ENCODE data around the gene ZNF335.
"Not testable (repeated sequence)": the region's sequence is repeated elsewhere in the genome, so short reads cannot be mapped to it uniquely, and the experiment has no call there.

ZNF335 gene

DNA sequence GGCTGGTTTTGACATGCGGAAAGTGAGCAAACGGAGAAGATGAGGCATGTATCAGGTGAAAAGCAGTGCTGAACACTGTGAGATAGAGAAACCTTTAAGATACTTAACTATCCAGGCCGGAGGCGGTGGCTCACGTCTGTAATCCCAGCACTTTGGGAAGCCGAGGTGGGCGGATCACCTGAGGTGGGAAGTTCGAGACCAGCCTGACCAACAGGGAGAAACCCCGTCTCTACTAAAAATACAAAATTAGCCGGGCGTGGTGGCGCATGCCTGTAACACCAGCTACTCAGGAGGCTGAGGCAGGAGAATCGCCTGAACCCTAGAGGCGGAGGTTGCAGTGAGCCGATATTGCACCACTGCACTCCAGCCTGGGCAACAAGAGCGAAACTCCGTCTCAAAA lies 40.3 kb downstream of the ZNF335 start:
- not testable (repeated sequence) for DNase-seq (ENCODE audit: low spot score)

DNA sequence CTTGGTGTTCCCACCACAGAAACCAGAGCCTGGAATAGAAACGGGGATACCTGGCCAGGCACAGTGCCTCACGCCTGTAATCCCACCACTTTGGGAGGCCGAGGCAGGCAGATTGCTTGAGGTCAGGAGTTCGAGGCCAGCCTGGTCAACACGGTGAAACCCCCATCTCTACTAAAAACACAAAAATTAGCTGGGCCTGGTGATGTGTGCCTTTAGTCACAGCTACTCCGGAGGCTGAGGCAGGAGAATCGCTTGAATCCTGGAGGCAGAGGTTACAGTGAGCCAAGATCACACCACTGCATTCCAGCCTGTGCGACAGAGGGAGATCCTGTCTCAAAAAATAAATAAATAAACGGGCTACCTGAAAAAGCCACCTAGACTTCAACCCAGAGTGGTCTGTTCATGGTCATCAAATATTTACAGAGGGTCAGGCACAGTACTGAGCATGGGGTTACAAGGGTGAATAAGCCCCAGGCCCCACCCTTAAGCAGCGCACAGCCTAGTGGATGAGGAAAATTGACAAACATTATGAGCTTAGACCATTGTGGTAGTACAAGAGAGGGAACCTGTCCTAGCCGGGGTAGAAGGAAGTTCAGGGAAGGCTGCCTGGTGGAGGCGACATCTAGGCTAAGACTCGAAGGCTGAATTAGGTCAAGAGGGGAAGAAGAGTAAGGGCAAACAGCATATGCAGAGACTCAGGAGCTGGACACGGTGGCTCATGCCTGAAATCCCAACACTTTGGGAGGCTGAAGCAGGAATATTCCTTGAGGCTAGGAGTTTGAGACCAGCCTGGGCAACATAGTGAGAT lies 44.7 kb downstream of the ZNF335 start:
- no peak for DNase-seq (ENCODE audit: low spot score)

DNA sequence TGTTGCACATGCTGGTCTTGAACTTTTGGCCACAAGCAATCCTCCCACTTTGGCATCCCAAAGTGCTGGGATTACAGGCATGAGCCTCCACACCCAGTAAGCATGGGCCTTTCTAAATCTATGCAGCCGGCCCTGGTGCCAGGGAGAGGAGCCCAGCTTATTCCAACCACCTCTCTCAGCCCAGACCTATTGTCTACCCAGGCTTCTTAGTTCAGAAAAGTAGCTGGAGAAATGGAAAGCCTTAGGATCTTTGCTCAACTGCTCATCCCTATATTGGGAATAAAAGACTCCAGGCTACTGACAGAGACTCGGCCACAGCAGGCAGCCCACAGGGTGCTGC lies 45.3 kb downstream of the ZNF335 start:
- DNase-seq (ENCODE audit: low spot score) = no peak

DNA sequence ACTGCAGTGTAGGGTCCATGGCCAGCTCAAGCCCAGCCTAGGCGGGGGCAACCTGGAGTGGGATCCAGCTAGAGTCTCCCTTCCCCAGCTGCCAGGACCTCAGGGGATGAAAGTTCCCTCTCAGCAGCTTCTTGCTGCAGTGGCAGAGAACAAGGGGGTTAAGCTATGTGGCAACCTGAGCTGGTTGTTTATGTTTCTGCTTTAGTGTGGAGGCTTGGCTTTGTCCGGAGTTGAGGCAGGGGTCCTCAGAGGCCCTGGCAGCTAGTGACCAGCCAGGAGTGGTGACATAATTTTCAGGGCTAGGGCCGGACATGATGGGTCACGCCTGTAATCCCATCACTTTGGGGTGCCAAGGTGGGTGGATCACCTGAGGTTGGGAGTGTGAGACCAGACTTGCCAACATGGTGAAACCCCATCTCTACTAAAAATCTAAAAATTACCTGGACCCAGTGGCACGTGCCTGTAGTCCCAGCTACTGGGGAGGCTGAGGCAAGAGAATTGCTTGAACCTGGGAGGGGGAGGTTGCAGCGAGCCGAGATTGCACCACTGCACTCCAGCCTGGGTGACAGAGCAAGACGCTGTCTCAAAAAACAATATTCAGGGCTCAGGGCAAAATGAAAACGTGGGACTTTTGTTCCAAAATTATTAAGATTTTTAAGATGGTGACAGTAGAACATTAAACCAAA lies 46.0 kb downstream of the ZNF335 start:
- DNase-seq (ENCODE audit: low spot score) = no peak

DNA sequence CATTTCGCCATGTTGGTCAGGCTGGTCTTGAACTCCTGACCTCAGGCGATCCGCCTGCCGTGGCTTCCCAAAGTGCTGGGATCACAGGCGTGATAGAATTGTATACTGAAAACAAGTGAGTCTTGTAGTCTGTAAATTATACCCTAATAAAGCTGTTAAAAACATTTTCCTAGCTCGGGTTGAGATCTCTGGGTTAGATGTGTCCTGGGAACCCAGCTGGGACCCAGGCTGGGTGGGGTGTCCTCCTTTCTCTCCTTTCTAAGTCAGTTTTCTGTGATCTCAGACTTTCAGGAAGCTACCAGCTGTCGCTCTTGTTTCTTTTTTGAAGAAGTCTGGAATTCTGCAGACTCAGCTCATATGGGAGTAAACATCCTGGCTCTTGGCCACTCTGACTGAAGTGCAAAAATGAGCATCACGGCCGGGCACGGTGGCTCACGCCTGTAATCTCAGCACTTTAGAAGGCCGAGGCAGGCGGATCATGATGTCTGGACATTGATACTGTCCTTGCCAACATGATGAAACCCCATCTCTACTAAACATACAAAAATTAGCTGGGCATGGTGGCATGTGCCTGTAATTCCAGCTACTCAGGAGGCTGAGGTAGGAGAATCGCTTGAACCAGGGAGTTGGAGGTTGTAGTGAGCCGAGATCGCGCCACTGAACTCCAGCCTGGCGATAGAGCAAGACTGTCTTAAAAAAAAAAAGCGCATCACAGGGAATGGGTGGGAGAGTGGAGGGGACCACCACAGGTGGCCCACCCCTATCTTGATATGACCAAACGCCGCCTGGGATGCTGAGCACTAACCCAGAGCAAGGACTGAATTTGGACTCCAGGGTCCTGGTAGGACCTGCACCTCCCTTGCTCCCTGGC lies 47.4 kb downstream of the ZNF335 start:
- DNase-seq (ENCODE audit: low spot score) = peak; percentile 49

DNA sequence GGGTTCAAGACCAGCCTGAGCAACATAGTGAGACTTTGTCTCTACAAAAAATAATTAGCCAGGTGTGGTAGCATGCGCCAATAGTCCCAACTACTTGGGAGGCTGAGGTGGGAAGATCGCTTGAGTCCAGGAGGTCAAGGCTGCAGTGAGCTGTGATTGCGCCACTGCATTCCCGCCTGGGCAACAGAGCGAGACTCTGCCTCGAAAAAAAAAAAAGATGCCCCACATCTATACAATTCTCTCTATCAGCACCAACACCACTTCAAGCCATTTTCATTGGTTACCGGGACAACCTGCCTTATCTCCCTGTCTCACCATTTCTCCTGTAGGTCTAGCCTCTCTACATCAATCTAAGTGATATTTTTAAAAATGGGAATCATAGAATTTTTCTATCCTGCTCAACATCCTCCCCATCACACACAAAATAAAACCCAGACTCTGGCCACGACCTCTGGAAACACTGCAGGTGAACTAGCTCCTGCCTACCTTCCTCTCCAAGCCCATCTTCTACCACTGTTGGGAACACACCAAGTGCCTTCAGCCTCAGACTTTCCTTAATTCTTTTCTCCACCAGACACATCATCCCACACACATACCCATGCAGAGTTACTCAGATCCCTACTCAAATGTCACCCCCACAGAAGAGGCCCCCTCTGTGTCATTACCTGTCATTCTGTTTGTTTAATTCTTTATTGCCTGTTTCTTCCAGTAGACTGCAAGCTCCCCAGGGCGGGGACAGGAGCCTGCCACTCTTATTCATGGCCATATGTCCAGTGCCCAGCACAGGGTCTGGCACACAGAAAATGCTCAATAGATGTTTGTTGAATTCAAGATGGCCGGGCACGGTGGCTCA lies 50.4 kb downstream of the ZNF335 start:
- DNase-seq (ENCODE audit: low spot score) = no peak

DNA sequence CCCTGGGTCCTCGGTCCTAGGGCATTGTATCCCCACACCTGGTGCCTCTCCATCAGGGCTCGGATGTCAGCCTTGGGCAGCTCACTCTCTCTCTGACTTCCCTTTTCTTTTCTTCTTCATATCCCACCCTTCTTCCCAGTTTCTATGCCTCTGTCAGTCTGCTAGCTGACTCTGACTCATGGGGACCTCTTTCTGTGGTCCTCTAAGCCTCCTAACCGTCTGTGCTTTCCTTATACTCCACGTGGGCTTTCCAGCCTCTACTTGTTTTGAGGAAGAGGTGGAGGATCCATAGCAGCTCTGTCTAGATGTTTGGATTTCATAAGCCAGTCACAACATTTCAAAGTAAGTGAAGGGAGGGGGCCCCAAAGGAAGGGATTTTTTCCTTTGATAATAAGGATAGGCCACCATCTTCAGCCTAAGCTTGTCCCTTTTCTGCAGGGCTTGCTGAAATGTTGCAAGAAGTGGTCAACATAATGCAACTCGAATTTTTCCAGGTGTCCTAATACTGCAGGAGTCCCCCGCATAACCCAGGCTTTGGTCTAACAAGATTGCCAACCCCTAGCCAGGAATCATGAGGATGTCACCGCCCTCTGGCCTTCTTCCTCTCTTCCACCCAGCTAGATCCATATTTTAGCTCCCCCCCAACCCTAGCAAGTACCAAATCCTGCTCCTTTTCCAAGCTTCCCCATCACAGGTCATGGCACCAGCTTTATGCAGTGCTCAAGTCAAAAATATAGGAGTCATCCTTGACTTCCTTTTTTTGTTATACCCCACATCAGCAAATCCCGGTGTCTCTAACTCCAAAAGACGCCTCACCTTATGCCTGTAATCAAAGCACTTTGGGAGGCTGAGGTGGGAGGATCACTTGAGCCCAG lies 51.3 kb downstream of the ZNF335 start:
- DNase-seq (ENCODE audit: low spot score) = no peak

DNA sequence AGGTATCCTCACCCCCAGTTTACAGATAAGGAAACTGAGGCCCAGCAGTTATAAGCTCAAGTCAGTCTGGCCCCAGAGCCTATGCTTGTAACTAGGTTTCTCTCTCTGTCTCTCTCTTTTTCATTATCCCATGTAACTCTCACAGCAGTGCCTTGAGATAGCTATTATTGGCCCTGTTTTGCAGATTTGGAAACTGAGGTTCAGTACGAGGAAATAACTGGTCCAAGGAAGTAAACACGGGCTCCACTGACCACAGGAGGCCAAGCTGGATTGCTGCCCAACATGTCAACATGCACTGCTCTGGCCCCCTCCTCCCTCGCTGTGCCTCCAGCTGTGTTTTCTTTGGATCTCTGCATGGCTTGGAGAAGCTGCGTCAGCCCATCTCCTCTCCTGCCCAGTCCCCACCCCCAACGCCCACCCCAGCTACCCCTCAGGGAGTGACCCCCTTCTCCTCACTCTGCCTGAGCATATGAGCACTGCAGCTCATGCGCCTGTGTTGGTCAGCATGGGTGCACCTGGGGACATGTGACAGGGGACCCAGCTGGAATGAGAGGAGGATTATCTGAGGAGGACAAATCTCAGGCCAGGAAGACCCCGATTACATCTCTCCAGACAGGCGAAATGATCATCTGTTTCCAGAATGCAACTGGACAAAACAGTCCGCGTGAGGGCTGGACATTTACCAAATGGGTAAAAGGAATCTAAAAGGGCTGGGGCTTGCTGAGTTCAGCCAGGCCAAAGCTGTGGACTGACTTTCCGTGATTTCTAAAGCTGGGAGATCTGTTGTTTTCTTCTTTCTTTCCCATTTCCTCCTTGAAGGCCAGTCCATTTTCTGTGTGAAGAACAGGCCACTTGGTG lies 52.2 kb downstream of the ZNF335 start:
- no peak for DNase-seq (ENCODE audit: low spot score)

DNA sequence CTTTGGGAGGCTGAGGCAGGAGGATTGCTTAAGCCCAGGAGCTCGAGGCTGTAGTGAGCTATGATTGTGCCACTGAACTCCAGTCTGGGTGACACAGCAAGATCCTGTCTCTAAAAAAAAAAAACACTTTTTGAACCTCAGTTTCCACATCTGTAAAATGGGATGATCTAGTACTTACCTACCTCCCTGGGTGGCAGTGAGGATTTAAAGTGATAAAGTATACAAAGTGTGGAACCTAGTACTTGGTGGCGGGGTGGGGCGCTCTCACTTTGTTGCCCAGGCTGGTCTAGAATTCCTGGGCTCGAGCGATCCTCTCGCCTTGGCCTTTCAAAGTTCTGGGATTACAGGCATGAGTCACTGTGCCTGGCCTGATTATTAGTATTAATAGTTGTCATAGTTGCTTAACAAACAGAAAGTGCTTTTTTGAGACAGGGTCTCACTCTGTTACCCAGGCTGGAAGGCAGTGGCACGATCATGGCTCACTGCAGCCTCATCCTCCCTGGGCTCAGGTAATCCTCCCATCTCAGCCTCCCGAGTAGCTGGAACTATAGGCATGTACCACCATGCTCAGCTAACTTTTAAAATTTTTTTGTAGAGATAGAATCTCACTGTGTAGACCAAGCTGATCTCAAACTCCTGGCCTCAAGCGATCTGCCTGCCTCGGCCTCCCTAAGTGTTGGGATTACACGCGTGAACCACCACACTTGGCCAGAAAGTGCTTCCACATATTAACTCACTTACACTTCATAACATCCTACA lies 53.0 kb downstream of the ZNF335 start:
- no peak for DNase-seq (ENCODE audit: low spot score)

DNA sequence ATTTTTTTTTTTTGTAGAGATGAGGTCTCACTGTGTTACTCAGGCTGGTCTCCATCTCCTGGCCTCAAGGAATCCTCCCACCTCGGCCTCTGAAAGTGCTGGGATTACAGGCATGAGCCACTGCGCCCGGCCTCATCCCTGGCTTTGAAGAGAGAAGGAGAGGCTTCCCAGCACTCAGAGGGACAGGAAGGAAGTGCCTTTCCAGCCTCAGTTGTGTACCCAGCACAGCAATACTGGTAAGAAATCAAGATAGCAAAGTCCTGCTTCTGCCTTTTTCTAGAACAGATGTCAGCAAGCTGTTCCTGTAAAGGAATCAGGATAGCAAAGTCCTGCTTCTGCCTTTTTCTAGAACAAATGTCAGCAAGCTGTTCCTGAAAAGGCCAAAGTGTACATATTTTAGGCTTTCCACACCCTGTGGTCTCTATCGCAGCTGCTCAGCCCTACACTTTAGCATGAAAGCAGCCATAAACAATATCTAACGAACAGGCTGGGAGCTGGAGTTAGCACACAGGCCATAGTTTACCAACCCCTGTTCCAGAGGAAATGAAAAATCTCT lies 53.7 kb downstream of the ZNF335 start:
- no peak for DNase-seq (ENCODE audit: low spot score)

DNA sequence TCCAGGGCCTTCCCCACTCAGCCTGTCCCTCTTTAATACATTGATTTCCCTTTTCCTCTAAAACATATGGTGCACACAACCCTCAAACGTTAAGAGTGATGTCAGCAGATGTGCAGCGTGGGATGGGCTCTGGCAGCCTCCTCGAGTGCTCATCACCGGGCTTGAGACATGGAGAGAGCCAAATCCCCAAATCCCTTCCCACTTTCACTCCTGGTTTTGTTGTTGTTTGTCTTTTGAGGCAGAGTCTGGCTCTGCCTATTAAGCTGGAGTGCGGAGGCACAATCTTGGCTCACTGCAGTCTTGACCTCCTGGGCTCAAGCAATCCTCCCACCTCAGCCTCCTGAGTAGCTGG lies 54.2 kb downstream of the ZNF335 start:
- DNase-seq (ENCODE audit: low spot score) = peak; percentile 29

DNA sequence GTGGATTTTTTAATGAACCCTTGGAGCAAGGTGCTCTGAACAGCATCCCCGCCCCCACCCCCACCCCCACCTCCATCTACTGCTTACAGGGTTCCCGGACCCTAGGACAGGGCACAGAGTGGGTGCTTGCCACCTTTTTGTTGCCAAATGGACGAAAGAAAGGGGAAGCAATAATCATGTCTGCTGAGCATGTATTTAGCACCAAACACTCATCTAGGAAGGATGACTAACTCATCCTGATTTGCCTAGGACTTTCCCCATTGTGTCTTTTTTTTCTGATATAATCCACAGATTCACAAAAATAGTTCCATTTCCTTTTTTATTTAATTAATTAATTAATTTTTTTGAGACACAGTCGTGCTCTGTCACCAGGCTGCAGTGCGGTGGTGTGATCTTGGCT lies 58.9 kb downstream of the ZNF335 start:
- no peak for DNase-seq (ENCODE audit: low spot score)

DNA sequence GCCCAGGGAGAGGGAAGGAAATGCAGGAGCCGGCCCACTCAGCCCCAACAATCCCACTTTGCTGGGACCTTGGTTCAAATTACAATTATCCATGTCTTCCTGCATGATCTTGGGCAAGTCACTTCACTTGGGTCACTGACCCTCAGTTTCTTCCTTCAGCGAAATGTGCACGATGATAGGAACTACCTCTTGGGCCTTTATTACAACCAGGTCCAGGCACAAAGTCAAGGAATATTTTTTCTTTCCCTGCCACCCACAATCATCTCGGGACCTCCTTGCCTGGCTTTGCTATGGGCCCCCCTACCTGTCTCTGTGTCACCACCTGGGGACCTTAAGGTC lies 59.7 kb downstream of the ZNF335 start:
- no peak for DNase-seq (ENCODE audit: low spot score)

DNA sequence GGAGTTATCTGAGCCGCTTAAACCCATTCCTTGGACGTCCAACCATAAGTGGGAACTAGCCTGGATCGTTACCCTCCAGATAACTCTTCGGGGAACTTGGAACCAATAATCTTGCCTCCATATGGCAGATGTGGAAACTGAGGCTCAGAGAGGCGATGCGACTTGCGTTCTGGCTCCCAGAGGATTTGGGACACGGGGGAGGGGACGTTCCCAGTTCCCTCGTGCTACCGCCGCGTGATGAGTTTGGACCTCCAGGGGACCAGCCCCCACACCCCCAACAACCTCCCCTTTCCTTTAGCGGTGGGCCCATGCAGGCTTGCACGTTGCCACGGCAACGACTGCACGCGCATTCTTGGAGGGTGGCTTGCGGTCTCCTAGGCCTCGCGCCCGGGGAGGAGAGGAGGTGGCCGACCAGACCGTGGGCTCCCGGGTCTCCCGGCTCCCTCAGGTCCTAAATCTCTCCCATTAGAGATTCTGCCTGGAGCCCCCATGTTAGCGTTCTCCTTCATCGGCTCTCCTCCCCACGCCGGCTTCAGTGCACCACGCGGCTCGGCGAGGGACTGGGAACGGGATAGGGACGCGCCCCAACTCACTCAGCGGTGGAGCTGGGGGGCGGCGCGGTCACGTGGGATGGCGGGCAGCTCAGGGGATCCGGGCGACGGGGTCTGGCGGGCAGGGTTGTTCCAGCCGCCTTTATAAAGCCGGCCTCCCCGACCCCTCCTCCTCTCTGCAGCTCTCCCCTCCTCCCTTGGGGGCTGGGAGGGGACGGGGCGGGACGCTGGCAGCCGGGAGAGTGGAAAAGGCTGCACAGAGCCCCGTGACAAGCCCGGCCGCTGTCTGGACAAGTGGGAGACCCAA lies 60.3 kb downstream of the ZNF335 start, which contains the start of gene PLTP:
TSS of gene PLTP (minus strand) at position 670 of the 858 bp plus-strand sequence. CDS start 703 bp downstream, outside the sequence.
- peak; percentile 77 for DNase-seq (ENCODE audit: low spot score)

DNA sequence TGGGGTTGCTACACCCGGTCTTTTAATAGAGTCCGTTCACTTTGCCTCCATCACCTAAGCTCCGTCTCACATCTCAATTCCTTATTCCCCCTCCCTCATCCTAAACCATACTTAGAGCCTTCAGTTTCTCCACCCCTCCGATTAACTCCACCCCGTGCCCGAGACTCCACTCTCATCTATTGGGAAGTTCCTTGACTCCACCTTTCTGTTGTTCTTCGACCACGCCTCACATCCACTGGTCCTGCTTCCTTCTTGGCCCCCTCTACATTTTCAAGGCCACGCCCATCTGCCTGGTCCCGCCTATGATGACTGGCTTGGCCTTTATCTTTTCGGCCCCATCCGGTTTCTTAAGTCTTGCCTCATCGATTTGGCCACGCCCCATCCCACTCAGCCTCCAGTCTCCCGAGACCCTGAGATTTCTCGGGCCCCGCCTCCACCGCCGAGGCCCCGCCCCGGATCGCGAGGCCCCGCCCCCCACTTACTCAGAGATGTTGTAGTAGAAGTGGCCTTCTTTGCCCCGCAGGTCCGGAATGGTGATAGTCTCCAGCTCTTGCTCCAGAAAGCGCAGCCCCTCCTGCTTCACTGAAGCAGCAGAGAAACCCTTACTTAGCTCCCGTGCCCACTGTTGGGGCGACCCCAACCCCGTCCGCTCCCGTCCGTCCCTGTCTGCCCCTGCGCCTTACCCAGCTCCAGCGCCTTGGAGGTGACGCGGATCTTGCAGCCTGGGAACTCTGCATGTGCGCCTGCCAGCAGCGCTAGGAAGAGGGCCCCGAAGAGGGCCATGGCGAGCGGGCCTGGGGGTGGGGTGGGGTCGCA lies 61.1 kb downstream of the ZNF335 start:
- DNase-seq (ENCODE audit: low spot score) = peak; percentile 96

DNA sequence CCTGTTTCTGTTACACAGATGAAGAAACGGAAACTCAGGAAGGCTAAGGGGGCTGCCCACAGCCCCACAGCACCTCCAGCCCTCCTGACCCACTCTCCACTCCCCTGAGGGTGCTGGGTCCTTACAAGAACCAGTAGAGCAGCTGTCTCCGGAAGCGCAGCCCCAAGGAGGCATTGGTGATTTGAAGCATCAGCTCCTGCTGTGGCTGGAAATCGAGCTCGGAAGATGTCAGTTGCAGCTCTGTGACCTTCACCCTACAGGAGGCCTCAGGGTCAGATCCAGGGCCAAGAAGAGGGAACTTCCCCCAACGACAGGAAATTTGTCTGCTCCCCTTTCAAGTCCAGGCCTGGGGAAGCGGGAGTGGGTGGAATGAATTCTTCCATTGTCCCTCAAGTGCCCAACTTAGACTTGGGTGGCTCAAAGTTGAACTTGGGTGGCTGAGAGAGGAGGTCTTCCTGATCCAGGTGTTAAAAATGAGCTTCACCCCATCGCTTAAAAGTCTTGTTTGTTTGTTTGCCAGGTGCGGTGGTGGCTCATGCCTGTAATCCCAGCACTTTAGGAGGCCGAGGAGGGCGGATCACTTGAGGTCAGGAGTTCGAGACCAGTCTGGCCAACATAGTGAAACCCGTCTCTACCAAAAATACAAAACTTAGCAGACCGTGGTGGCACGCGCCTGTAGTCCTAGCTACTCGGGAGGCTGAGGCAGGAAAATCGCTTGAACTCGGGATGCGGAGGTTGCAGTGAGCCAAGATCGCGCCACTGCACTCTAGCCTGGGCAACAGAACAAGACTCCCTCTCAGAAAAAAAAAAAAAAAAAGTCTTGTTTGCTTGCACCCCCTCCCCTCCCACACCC lies 62.0 kb downstream of the ZNF335 start:
- no peak for DNase-seq (ENCODE audit: low spot score)

Data from GM03348 (cell line).